ENCODE data around the gene CHEK1. TPM values are rescaled to one million over a fixed set of nuclear protein-coding genes. Genes with fewer than 3 reads are reported as not detected.

The CHEK1 gene
- total RNA-seq, 2 donors from 2014 or later = 103 to 123 TPM

DNA sequence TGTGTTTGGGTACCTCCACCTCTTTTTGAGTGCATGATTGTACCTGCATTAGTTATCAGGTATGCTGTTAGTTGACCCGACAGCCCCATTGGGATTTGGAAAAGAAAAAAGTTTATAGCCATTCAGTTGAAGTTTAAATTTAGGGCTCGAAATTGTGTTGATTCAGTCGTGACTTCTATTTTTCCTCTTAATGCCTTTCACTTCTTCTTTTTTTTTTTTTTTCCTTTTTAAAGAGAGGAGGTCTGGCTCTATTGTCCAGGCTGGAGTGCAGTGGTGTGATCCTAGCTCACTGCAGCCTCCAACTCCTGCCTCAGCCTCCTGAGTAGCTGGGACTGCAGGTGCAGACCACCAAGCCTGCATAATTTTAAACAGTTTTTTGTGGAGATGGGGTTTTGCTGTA, 30.0 kb upstream of the CHEK1 start:
- no peak for TF ChIP-seq CTCF (conservative IDR thresholded peaks at IDR 0.05)
- H3K4me3 ChIP-seq (ENCODE audit: low read length) = peak overlapping the region; percentile 97

GRCh38 chr11:125600663-125601062, 24.3 kb upstream of the CHEK1 start:
- Histone ChIP-seq H3K4me3 (ENCODE audit: low read length) (no peak overlapping the region), H3K27me3 (ENCODE audit: control insufficient read depth, insufficient read depth, low read length, poor library complexity, severe bottlenecking) (no peaks in the 10 kb centered on the region), H3K27ac (ENCODE audit: low read depth, low read length) (no peak overlapping the region), H3K9me3 (ENCODE audit: control insufficient read depth, low read length) (no peaks in the 10 kb centered on the region), H3K4me1 (ENCODE audit: control insufficient read depth, insufficient read depth, low read length) (peaks cover 3% of the 10 kb centered on the region), H3K9ac (ENCODE audit: extremely low read depth, low read length, poor library complexity, severe bottlenecking) (no peak overlapping the region), H3K36me3 (ENCODE audit: control insufficient read depth, insufficient read depth, low read length) (peaks cover 86% of the 10 kb centered on the region)
- Mint-ChIP-seq H3K36me3 (ENCODE audit: low read depth) (peaks cover 80% of the 10 kb centered on the region), H3K4me3 (no peak overlapping the region), H3K9me3 (no peaks in the 10 kb centered on the region), H3K4me1 (no peaks in the 10 kb centered on the region), H3K27me3 (ENCODE audit: insufficient read depth) (no peaks in the 10 kb centered on the region), H3K27ac (no peak overlapping the region)
- 93% methylated on average over 2 of the region's 2 CpGs; no CpG with 5 or more reads in 1 of the 2 experiments for WGBS, 2 experiments (ENCODE audit: insufficient coverage in 1 of 2, insufficient read length in 1 of 2)
- no peak for DNase-seq
- TF ChIP-seq CTCF (conservative IDR thresholded peaks at IDR 0.05) = no peak

More for the DNA sequence above, 30.0 kb upstream of the CHEK1 start:
- DNase-seq = no peak
- Mint-ChIP-seq H3K4me3 (no peak overlapping the region), H3K27me3 (ENCODE audit: insufficient read depth) (no peaks in the 10 kb centered on the region), H3K9me3 (no peaks in the 10 kb centered on the region), H3K36me3 (ENCODE audit: low read depth) (peaks cover 42% of the 10 kb centered on the region), H3K4me1 (peaks cover 11% of the 10 kb centered on the region), H3K27ac (no peak overlapping the region)
- Histone ChIP-seq H3K27me3 (ENCODE audit: control insufficient read depth, insufficient read depth, low read length, poor library complexity, severe bottlenecking) (no peaks in the 10 kb centered on the region), H3K36me3 (ENCODE audit: control insufficient read depth, insufficient read depth, low read length) (peaks cover 43% of the 10 kb centered on the region), H3K27ac (ENCODE audit: low read depth, low read length) (no peak overlapping the region), H3K4me1 (ENCODE audit: control insufficient read depth, insufficient read depth, low read length) (peaks cover 3% of the 10 kb centered on the region), H3K9me3 (ENCODE audit: control insufficient read depth, low read length) (no peaks in the 10 kb centered on the region), H3K9ac (ENCODE audit: extremely low read depth, low read length, poor library complexity, severe bottlenecking) (no peak overlapping the region)
- 95% methylated on average over 2 of the region's 3 CpGs; no CpG with 5 or more reads in 1 of the 2 experiments for WGBS, 2 experiments (ENCODE audit: insufficient coverage in 1 of 2, insufficient read length in 1 of 2)

DNA sequence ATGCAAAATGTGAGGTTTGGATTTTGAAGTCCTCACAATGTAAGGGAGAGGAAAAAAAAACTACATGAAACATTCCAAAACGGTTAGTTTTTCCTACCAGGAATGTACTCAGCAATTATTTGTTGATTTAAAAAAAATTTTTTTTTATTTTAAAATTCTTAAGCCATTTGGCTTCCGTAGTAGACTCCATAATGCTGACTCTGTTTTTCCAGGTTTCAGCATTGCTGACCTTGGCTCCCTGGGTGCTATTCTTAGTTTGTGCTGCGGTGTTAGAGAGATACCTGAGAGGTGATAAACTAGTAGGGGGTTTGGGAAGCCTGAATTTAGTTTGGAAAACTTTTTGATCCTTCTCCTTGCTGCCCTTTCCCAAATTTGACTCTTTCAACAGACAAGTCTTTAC, 21.8 kb upstream of the CHEK1 start:
- H3K27ac Mint-ChIP-seq = no peak overlapping the region
- no peak for TF ChIP-seq CTCF (conservative IDR thresholded peaks at IDR 0.05)
- WGBS, 2 experiments (ENCODE audit: insufficient coverage in 1 of 2, insufficient read length in 1 of 2) = 80 to 100% methylated on average over 1 to 2 of the region's 3 CpGs
- H3K27me3 ChIP-seq (ENCODE audit: control insufficient read depth, insufficient read depth, low read length, poor library complexity, severe bottlenecking) = no peaks in the 10 kb centered on the region
- no peaks in the 10 kb centered on the region for H3K4me1 Mint-ChIP-seq
- no peak overlapping the region for H3K27ac ChIP-seq (ENCODE audit: low read depth, low read length)
- H3K4me1 ChIP-seq (ENCODE audit: control insufficient read depth, insufficient read depth, low read length) = peaks cover 3% of the 10 kb centered on the region
- H3K36me3 ChIP-seq (ENCODE audit: control insufficient read depth, insufficient read depth, low read length) = peaks cover 85% of the 10 kb centered on the region
- no peaks in the 10 kb centered on the region for H3K9me3 ChIP-seq (ENCODE audit: control insufficient read depth, low read length)
- H3K36me3 Mint-ChIP-seq (ENCODE audit: low read depth) = peaks cover 78% of the 10 kb centered on the region
- H3K4me3 Mint-ChIP-seq = no peak overlapping the region
- no peaks in the 10 kb centered on the region for H3K27me3 Mint-ChIP-seq (ENCODE audit: insufficient read depth)
- no peak overlapping the region for H3K4me3 ChIP-seq (ENCODE audit: low read length)
- H3K9ac ChIP-seq (ENCODE audit: extremely low read depth, low read length, poor library complexity, severe bottlenecking) = no peak overlapping the region
- no peaks in the 10 kb centered on the region for H3K9me3 Mint-ChIP-seq
- DNase-seq = no peak
